GM19240 (cell line): ENCODE results near the gene STXBP4.

Experiments used
- DNase-seq: peaks from one replicate; pipeline ENCODE4 v3.0.0; 2011; ENCODE audit warnings: low spot score; ENCODE audit not compliant: insufficient read length

The STXBP4 gene

DNA sequence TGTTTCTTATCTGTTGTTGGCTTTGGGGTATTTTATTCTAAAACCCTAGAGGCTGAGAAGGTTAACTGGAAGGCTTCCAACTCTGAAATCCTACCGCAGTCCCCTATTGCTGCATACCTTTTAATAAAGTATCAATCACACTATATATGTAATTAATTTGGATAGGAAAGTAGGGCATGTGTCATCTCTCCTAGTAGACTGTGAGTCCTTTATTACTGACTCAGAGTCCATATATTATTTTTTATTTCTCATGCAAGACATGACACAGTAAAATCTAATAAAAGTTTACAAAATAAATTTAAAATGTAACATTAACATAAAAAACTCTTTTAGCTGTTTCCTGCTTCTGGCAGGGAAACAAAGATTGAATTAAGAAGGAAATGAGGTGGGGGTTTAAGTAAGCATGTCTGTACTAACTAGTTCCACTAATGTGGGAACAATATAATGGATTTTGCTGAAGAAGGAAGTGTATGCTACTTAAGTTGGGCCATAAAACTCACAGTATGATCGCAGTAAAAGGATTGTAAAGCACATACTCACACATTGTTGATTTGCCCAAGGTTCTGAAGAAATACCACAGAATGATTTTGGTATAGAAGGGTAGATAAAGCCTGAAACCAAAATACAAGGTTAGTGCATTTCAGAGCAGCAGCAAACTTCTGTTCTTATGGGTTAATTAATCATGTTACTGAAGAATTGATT, 198.6 kb downstream of the STXBP4 start:
- DNase-seq = no peak

DNA sequence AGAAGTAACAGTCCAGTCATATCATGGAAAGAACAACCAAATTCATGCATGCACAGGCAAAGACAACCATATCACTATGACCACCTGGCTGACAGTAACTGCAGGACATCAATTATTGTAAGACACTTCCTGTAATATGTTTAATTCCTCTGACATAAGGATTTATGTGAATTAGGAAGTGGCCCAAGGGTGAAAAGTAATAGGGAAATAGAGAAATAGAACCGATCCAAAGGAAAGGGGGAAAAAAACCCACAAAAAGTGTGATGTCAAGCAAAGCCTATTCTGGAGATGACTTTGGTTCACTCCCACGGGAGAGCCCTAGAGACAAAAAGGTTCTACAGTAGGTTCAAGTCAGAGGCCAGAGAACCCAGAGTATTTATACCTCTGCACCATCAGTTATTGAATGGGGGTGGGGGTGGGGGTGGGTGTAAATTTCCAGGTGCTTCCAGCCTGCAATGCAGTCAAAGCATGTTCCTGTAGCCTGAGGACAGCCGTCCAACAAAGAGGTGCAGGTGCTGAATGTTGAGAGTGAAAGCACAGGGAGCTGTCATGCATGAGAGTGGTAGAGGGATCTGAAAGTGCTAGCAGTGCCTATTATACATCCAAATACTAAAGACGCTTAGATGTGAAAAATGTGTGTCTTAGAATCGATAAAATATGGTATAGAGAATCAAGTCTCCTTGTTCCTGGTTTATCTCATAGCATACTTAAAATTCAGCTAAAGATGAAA, 200.6 kb downstream of the STXBP4 start:
- no peak for DNase-seq

DNA sequence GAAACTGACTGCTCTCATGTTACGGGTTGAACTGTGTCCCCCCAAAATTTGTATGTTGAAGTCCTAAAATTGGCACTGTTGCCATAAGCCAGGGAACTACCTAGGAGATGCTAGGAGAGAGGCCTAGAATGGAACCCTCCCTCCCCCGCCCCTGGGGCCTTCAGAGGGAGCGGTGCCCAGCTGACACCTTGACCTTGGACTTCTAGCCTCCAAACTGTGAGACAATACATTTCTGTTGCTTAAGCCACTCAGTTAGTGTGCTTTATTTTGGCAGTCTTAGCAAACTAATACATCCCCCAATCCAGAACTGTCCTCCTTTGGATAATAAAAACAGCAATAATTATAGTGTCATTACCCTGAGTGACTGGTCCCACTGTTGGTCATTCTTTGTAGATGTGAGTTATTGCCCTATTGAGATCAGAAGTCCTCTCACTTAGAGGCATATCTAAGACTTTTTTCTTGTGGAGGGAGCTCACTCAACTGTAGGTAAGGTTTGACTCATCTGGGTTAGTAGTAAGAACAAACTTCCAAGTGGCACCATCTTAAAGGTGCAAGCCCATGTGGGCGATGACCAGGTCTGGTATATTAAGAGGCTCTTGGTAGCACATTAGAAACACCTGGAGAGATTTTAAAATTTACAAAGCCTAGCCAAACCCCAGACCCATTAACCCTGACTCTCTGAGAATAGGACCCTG, 203.2 kb downstream of the STXBP4 start:
- DNase-seq = no peak

DNA sequence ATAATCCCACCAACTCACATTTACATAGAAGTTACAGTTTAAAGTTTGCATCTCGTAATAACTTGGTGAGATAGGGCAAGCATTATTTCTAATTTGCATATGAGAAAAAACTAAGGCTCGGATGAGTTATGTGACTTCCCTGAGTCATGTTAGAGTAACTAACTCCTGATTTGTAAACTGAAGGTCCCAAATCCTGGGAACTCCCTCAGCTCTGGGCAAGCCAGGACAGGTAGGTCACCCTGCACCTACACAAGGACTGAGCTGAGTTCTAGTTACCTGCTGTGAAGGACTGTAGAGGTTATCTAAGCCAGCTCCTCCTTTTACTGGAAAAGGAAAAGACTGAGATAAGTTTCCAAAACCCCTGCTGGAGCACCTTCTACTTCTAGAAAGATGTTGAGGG, 204.0 kb downstream of the STXBP4 start:
- no peak for DNase-seq

DNA sequence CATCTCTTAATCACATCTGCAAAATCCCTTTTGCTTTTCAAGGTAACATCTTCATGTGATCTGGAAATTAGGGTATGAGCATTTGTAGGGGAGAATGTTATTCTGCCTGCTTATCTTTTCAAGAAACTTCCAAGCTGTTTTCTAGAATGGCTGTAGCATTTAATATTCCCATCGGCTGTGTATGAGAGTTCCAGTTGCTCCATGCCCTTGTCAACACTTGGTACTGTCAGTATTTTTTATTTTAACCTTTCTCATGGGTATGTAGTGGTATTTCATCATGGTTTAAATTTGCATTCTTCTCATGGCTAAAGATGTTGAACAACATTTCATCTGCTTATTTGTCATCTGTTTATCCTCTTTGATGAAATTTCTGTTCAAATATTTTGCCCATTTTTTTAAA, 205.6 kb downstream of the STXBP4 start:
- DNase-seq = no peak

DNA sequence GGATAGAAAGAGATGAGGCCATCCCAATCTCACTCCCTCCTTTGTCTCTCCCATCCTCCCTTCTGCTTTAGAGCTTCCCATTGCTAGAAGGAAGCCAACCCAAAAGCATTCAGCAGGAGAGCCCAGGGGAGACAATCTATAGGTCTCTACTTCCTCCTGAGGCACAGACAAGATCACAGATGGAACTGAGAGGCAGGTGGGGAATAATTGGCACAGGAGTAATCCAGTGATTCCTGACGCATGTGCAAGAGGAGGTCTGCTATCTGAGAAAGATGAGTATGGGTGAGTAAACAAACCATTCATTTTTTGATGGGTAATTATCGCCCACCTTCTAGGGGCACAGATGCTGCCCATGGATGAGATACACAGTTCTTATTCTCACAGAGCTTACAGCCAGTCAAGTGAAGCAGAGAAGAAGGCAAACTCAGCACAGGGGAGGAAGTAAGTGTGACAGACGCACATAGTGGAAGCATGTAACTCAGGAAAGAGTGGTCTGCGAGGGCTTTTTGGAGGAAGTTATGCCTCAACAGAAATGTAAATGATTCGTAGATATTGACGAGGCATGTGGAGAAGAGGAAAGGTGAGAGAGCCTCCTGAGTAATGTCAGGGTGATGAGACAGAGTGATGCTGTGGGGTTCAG, 207.3 kb downstream of the STXBP4 start:
- DNase-seq = no peak

DNA sequence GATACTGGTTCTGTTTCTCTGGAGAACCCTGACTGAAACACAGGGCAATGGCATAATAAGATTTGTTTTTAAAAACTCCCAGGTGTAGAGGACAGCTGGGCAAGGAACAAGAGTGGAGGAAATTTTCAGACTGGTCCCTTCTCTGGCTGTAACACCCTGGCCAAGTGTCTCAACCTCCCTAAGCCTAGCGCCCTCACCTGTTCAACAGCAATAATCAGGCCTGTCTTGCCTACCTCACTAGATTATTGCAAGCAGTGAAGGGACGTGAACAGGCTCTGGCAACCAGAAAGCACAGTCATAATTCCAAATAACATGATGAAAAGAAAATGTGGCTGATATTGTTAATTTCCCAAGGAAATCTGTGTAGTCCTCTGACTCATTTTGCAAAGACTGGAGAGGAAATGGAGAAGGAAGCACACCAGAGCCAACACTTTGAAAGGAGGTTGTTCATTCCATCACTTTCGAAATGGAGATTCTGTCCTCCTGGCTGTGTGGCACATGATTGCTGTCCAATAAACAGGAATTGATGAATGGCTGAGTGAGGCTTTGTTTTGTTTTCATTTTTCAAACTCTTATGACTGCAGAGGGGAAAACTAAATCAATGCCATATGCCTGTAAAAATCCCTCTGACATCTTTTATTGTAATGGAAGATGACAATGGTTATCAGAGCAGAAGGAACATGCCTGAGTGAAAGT, 208.7 kb downstream of the STXBP4 start:
- no peak for DNase-seq

DNA sequence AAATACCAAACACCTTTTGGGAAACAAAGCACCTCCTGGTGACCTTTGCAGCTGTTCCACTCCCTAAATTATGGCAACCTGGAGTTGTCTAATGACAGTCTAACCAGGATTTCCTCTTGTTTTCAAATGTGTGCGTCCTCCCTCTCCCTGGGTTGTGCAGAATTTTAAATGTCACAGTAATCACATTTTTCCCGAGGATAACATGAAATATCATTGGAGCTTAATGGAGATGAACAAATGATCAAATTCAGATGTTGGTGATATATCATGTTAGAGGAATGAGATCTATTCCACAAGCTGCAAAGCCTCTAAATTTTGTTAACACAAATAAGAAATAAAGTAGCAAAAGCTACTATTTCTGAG, 209.3 kb downstream of the STXBP4 start:
- no peak for DNase-seq

DNA sequence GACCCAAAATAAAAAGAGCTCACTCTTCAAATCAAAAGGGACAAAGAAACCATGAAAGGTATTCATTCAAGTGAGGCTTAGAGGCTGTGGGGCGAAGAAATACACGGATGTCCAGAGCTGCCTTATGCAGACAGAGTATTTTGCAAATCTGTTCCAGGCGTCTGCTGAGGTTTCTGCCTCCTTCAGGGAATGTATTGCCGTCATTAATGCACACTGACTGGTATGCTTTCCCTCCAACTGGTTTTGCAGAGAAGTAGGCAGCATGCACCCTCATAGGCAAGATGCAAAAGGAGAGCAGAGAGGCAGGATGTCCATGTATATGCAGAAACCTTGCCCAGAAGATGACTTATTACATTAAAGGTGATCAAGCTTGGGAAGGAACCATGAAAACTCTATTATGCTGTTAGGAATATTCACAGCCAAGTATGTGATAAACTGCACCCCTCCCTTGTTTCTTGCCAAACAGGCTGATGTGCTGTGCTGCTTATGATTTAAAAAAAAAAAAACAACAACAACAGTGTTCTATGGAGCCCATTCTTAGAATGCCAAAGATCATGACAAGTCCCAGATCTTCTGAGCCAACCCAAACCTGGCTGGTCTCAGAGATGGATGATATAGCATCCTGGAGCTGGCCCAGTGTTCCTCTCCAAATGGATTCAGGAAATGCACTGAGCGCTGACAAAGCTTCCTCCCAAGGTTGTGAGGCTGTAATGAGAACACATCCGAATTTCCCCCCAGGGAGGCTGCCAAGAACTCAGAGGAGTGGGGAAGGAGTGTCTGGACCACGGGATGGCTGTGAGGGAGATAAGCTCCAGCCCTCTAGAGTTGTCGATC, 218.6 kb downstream of the STXBP4 start:
- no peak for DNase-seq

DNA sequence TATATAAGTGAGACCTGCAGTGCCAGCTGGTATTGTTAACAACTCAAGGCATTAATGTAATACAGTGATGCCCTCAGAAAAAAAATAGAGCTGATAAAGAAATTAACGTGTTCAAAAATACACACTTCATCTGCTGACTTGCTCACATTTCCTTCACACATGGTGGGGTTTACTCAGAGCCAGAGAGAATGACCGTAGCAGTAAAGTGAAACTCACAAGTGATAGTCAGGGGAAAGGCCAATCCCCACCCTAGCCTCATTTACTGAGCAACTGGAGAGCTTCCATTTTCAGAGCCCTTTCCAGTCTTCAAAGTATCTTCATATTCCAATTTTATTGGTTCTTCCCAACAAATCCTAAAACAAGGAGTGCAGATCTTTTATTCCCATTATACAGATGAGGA, 222.2 kb downstream of the STXBP4 start:
- no peak for DNase-seq

DNA sequence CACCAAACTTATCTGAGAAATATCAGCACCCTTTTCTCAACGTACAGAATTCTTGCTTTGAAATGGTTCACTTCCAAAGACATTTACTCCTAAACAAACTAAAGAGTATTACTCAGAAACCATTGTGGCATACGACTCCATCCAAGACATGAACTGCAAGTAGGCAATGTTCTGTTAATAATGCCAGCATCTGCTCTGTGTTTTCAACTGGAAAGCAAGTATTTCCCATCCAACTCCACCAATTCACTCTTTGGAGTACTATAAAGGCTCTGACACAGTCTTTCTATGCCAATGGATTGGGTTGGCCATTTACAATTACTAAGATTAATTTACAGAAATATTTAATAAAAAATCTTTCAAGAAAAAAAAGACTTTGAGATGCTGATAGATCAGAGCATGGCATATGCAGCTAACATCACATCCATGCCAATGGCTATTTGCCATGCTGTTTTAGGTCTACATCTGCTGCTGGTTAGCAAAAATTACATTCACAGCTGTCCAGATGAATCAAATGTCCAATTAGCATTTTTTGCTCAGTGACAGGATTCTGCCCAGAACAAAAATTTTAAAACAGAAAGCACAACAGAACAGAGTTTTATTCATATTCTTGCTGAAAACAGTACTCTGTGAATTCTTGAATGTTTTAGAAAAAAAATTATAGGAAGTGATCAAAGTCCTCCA, 230.3 kb downstream of the STXBP4 start:
- DNase-seq = no peak

DNA sequence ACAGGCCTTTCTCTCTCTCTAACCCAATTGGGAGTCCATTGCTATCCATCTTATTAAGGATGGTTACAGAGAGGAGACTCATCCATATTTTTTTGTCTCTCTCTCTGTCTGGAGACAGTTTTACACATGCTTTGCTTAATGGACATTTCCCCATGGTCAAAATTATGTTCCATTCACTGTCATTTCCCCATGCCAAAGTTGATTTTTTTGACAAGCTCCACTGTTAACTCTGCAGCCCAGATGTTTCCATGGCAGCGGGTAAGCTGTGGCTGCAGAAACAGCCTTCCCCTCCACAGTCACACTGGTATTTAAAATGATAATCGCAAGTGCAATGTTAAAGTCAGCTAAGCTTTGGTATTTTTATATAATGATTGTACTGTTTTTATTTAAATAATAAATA, 232.3 kb downstream of the STXBP4 start:
- no peak for DNase-seq

DNA sequence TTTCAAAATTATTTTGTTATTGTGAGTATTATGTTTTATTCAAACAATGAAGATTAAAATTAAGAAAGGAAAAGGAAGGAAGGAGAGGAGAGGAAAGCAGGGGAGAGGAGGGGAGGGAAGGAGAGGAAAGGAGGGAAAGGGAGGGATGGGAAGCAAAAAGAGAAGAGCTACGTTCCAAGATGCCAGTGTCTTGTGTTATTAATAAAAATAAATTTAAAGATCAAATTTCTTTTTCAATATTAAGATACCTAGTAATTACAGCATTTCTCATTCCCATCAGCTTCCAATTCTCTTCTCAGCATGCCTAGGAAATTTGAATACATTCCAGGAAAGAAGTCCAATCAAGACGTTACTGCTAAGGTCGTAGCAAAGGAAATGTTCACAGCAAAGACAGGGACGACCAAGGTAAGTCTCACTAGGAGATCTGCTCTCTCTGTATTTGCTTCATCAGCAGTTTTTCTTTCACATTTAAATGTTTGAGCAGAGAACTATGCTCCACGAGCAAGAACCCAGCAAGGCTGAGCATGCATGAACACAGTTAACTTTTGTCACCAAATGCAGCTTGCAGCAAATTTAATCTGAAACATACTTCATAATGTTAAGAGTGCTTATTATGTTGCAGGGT, 232.9 kb downstream of the STXBP4 start:
- no peak for DNase-seq

DNA sequence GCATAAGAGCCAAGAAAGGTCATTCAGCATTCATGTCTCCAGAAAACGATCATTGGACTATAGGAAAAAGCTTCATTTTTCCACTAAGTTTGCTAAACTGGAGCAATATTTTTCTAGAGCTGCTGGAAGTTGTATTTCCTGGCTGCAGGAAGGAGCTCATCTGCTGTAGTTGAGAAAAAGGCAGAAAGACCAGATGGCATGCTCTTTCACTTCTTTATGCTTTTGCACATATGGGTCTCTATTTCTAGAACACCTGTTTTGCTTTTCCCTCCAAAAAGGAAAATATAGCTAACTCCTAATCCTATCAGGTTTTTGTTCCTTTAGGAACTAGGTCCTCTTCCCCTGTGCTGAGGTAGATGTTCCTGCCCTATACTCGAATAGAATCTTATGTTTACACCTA, 234.3 kb downstream of the STXBP4 start:
- no peak for DNase-seq

DNA sequence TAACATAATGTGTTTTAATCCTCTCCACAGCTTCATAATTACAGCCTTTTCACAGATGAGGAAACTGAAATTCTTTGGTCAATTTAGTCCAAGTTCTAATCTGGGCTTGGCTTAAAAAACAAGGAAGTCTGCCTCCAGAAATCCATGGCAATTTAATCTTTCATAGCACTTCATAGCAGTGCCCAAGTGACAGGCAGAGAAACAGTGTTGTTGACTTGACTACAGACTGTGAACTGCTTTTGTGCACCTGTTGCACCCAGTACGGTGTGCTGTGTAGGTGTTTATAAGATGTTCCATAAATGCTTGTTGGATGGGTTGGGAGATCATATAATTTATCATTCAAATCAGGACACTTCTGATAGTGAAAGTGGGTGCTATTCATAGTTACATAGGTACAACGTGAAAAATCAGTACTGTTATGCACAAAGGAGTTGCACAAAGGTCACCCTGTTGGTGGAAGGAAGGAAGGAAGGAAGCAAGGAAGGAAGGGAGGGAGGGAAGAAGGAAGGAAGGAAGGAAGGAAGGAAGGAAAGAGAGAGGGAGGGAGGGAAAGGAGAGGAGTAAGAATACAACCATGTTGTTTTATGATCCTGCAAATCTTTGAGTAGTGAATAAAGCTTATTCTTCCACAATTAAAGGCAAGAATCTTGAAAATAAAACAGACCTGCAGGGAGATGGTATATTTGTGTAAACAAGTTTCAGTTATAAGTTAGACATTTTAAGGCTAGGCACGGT, 239.7 kb downstream of the STXBP4 start:
- DNase-seq = no peak

DNA sequence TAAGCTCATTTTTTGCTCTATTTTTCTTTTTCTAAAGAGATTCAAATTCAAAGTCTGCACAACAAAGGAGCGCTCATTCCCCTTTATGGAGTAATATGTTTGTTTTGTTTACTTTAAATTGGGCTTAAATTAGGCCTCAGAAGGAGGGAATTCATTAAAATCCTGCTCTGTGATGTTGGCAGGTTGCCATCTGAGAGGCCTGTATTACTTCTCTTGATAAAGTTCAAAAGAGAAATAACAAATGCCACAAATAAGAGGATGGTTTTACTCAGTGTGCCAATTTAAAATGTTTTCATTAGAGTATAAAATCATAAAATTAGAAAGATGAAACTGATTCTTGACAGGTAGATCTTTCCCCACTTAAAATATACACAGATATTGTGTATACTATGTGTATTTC, 241.7 kb downstream of the STXBP4 start:
- no peak for DNase-seq

DNA sequence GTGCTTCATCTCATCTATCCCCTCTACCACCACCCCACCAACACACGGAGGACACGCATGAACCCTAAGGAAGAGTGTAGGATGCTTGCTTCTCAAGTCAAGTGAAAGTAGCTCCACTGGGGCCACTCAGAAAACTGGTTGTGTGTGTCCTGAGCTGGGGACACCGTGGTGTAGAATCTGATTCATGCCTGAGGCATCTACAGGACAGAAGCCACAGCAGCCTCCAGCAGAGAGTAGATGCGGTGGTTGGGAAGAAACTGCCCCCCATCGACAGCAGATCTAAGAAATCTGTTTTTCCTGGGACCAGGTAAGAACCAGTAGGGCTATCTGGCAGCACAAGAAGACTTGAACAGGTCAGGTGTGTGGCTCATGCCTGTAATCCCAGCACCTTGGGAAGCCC, 244.3 kb downstream of the STXBP4 start:
- DNase-seq = no peak

DNA sequence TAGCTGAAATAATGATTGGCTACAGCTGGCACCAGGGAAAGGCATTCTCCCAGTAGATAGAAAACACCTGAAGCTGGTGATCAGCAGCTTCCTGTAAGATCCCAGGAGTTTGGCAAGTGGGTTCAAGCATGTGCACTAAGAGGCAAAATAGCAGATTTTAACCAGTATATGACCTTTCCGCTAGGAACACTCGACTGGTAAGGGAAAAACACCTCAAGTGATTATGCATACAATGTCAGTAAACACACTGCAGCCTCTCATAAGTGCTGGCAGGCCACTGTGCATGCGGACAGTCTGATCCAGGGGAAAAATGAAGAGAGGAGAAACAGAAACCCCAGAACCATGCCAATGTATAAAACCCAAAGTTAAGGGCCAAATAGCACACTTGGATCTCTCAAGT, 247.1 kb downstream of the STXBP4 start:
- no peak for DNase-seq

DNA sequence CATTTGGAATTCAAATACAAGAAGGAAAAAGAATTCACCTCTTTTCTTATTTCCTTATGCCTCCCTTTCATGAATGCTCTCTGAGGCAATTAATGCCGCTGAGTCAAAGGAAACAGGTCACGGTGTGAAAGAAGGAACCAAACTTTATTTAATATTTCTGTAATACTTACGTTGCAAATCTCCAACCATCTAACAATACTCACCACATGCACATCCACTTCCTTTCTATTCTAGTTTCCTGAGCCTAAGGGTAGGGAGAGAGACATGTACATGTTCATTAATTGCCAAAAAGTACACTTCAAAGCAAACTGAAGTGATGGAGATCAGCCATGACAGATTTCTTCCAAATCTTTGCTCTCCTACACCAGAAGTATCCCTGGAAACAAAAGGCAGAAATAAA, 248.3 kb downstream of the STXBP4 start:
- no peak for DNase-seq
